Esophagus muscularis mucosa (tissue), 4 donors: ENCODE measurements around the gene SALL2. TPM values are rescaled to one million over a fixed set of nuclear protein-coding genes. Genes with fewer than 3 reads are reported as not detected.

Source experiments
- DNase-seq: peaks from one replicate; pipeline ENCODE4 v3.0.0-alpha.2; 2017; ENCODE audit errors: extremely low spot score
- H3K27ac ChIP-seq, 4 donors: fragments of 200-600 bp; sonication (generic); replicated peaks in 1 of 4; 1 replicate in 3 of 4; 2 replicates in 1 of 4; pipeline ENCODE4 v1.5.1; 2016 to 2019; ENCODE audit warnings: mild to moderate bottlenecking in 1 of 4
- H3K27me3 ChIP-seq, 4 donors: fragments of 200-600 bp; sonication (generic); one replicate each; pipeline versions ENCODE4 v1.5.1 to v1.6.0; 2016 to 2019
- H3K36me3 ChIP-seq, 4 donors: fragments of 200-600 bp; sonication (generic); one replicate each; pipeline ENCODE4 v1.5.1; 2016 to 2019
- H3K4me1 ChIP-seq, 4 donors: fragments of 200-600 bp; sonication (generic); one replicate each; pipeline ENCODE4 v1.5.1; 2016 to 2019
- H3K4me3 ChIP-seq, 4 donors: fragments of 200-600 bp; sonication (generic); 1 replicate in 2 of 4; 2 replicates in 2 of 4; pipeline ENCODE4 v1.5.1; 2016 to 2019; ENCODE audit warnings: mild to moderate bottlenecking in 4 of 4, moderate library complexity in 1 of 4
- H3K9me3 ChIP-seq, 4 donors: fragments of 200-600 bp; sonication (generic); 1 replicate in 3 of 4; 2 replicates in 1 of 4; pipeline ENCODE4 v1.5.1; 2016 to 2019
- EP300 ChIP-seq: sonication (generic); formaldehyde crosslinking; IDR thresholded peaks from one replicate; pipeline ENCODE4 v1.6.1; 2017; ENCODE audit warnings: antibody characterized with exemption
- POLR2A ChIP-seq: fragments of 450-650 bp; IDR thresholded peaks from one replicate; pipeline ENCODE4 v1.6.1; 2017; ENCODE audit warnings: antibody characterized with exemption, moderate library complexity, mild to moderate bottlenecking, low read depth
- POLR2AphosphoS5 ChIP-seq, 2 donors: sonication (generic); formaldehyde crosslinking; IDR thresholded peaks; one replicate each; pipeline ENCODE4 v1.6.1; 2017; ENCODE audit warnings: antibody characterized with exemption in 2 of 2
- WGBS: methylation state at CpG from one replicate; pipeline ENCODE4 v1.1.5; 2018; 5-methylcytosine and 5-hydroxymethylcytosine counted together
- intact Hi-C: fragments of 100-400 bp; cut with DNase I; formaldehyde crosslinking; loops from one replicate; pipeline ENCODE4 v1.15.1; 2023
- total RNA-seq, 4 donors: library from RNA; depleted of rRNA; stranded (reverse); fragments of >200 nt; gene quantifications; one replicate each; pipeline versions ENCODE4 v1.1.0 to v1.2.1, GENCODE V29; 2016
- TF ChIP-seq, protein P1 (sequence below), 3 experiments: fragments of 200-600 bp in 2 of 3; fragments of 450-650 bp in 1 of 3; sonication (generic) in 2 of 3; IDR thresholded peaks; one replicate each; pipeline ENCODE4 v1.5.1; 2017 to 2019; ENCODE audit warnings: antibody characterized with exemption in 3 of 3, mild to moderate bottlenecking in 2 of 3, moderate library complexity in 1 of 3

Gene SALL2
- total RNA-seq, 4 donors from 2014 or later, result 8.3 to 21.6 (median 15.2) TPM

GRCh38 chr14:21528381-21529348 lies 2.5 kb upstream of the SALL2 start:
- 76% methylated on average over 4 of the region's 4 CpGs for WGBS
- Histone ChIP-seq H3K27me3 (peaks cover 0 to 7% (median 0%) of the 10 kb centered on the region in 4 donors), H3K36me3 (peaks cover 0 to 12% (median 5%) of the 10 kb centered on the region in 4 donors), H3K9me3 (no peaks in the 10 kb centered on the region), H3K4me1 (peaks cover 7 to 22% (median 21%) of the 10 kb centered on the region in 4 donors), H3K27ac (no peak overlapping the region), H3K4me3 (no peak overlapping the region)
- no peak for DNase-seq
- TF ChIP-seq POLR2A (no peak), EP300 (no peak), POLR2AphosphoS5 (IDR thresholded peaks at IDR 0.05) (no peak)
- TF ChIP-seq, protein P1, sequence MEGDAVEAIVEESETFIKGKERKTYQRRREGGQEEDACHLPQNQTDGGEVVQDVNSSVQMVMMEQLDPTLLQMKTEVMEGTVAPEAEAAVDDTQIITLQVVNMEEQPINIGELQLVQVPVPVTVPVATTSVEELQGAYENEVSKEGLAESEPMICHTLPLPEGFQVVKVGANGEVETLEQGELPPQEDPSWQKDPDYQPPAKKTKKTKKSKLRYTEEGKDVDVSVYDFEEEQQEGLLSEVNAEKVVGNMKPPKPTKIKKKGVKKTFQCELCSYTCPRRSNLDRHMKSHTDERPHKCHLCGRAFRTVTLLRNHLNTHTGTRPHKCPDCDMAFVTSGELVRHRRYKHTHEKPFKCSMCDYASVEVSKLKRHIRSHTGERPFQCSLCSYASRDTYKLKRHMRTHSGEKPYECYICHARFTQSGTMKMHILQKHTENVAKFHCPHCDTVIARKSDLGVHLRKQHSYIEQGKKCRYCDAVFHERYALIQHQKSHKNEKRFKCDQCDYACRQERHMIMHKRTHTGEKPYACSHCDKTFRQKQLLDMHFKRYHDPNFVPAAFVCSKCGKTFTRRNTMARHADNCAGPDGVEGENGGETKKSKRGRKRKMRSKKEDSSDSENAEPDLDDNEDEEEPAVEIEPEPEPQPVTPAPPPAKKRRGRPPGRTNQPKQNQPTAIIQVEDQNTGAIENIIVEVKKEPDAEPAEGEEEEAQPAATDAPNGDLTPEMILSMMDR (IDR thresholded peaks at IDR 0.05), result no peak
- intact Hi-C loops, result no loop called here

DNA sequence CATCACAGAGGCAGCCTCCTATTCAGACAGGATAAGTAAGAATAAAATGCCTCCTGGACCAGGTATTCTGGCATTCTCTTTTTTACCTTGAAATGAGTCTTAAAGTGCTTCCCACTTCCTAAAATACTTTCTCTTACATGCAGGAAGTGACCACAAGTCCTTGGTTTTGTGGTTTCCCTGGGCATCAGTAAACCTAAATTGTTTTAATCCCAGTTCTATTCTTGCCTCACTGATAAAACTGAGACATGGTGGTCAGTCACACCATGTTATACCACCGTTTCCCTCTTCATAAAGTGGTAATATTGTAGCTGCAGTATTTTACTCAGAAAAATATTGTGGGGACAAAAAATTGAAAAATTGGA lies 1.2 kb upstream of the SALL2 start:
- TF ChIP-seq POLR2A (no peak), EP300 (no peak), POLR2AphosphoS5 (IDR thresholded peaks at IDR 0.05) (no peak)
- TF ChIP-seq, protein P1 (IDR thresholded peaks at IDR 0.05), result no peak
- WGBS, result 56% methylated on average over 1 of the region's 1 CpG
- peaks cover 7 to 22% (median 21%) of the 10 kb centered on the region in 4 donors for H3K4me1 ChIP-seq

DNA sequence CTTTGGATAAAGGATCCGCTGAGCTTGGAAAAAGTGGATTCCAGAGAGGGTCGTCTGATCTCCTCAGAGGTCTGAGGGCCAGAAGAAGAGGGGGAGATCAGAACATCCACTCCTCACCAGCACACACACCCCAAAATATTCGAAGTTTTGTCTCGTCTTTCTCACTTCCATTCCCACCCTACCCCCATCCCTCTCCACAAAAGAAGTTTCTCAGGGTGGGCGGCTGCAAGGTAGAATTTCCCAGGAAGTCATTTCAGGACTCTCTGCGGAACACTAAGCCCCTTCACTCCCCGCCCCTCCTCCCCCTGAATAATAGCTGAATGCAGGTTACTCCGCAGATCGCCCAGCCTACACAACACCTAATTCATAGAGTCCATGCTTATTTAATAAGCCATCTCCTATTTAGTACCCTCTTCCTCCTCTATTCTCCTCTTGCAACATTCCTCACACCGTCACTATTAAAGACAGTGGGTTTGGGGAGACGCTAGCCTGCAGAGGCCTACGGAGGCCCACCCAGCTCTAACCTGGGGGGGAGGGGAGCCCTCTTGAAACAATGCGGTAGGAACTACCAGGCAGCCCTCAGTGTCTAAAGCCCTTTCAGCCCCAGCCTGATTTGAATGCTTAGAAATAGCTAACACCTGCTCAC lies 649 bp upstream of the SALL2 start:
- peak overlapping the region; percentile 81 to 95 (median 85) for H3K4me3 ChIP-seq
- no peaks in the 10 kb centered on the region for H3K27me3 ChIP-seq

More for the DNA sequence above, 1.2 kb upstream of the SALL2 start:
- peaks cover 0 to 22% (median 8%) of the 10 kb centered on the region in 4 donors for H3K36me3 ChIP-seq
- no peak overlapping the region for H3K4me3 ChIP-seq
- intact Hi-C loops, result no loop called here
- H3K27ac ChIP-seq, result peak overlapping the region in 2 of 4 donors; percentile 83 to 84
- H3K27me3 ChIP-seq, result peaks cover 0 to under 1% (median 0%) of the 10 kb centered on the region in 4 donors
- DNase-seq, result no peak
- no peaks in the 10 kb centered on the region for H3K9me3 ChIP-seq

DNA sequence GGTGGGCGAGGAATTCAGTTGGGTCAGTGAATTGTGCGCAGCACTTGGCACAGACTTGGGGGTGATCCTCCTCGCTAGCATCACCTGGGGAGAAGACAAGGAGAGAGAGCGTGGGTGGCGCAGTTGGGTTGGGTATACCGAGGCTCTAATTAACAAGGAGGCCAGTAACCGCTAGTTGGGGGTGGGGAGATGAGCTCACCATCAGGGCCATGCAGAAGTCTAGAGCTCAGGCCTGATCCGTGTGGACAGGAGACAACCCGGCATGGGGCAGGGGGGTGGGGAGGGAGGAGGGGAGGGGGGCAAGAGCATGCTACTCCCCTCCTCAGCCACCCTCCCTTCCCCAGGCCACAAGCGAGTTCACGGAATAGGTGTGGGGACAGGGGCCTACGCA lies 580 bp downstream of the SALL2 start:
- Histone ChIP-seq H3K36me3 (peaks cover 0 to 26% (median 8%) of the 10 kb centered on the region in 4 donors), H3K27ac (peak overlapping the region; percentile 83 to 84 (median 84)), H3K9me3 (no peaks in the 10 kb centered on the region), H3K4me3 (peak overlapping the region; percentile 81 to 95 (median 85)), H3K27me3 (no peaks in the 10 kb centered on the region), H3K4me1 (peaks cover 7 to 22% (median 21%) of the 10 kb centered on the region in 4 donors)
- TF ChIP-seq POLR2A (no peak), EP300 (no peak), POLR2AphosphoS5 (IDR thresholded peaks at IDR 0.05) (no peak)
- TF ChIP-seq, protein P1 (IDR thresholded peaks at IDR 0.05), result no peak
- whole genome bisulfite sequencing, result 38% methylated on average over 9 of the region's 12 CpGs
- intact Hi-C loops, result no loop called here
- no peak for DNase-seq

More for the DNA sequence above, 649 bp upstream of the SALL2 start:
- TF ChIP-seq POLR2AphosphoS5 (IDR thresholded peaks at IDR 0.05), result no peak
- no peak for TF ChIP-seq POLR2A
- TF ChIP-seq EP300, result no peak
- TF ChIP-seq, protein P1 (IDR thresholded peaks at IDR 0.05), result no peak
- H3K9me3 ChIP-seq, result no peaks in the 10 kb centered on the region
- WGBS, result 25% methylated on average over 13 of the region's 13 CpGs
- H3K27ac ChIP-seq, result peak overlapping the region; percentile 83 to 84 (median 84)
- peaks cover 7 to 22% (median 21%) of the 10 kb centered on the region in 4 donors for H3K4me1 ChIP-seq
- intact Hi-C loops, result no loop called here
- DNase-seq, result no peak
- H3K36me3 ChIP-seq, result peaks cover 0 to 26% (median 8%) of the 10 kb centered on the region in 4 donors
